OCI-LY7 (cell line): ENCODE measurements around the gene CNPPD1. TPM values are rescaled to one million over a fixed set of nuclear protein-coding genes. Genes with fewer than 3 reads are reported as not detected.

Experiments
- BruUV-seq: library from RNA; stranded (reverse); fragments of 400-500 nt; replicated peaks from 2 replicates; lab custom pipeline; 2021; lab: Mats Ljungman, UMichigan
- CTCF ChIA-PET: fragments of 300-600 bp; sonication (Branson Sonifier 250); formaldehyde crosslinking; loops from one replicate; lab custom pipeline; 2022; ENCODE audit warnings: antibody characterized with exemption; ENCODE audit not compliant: unreplicated experiment; lab: Charles Lee
- POLR2A ChIA-PET: fragments of 300-600 bp; sonication (Branson Sonifier 250); formaldehyde crosslinking; loops from one replicate; lab custom pipeline; 2022; ENCODE audit warnings: antibody characterized with exemption; lab: Charles Lee
- DNase-seq: peaks from one replicate; pipeline ENCODE4 v3.0.0-alpha.2; 2015; ENCODE audit warnings: low spot score
- H2AFZ ChIP-seq: fragments of 200-600 bp; sonication (generic), shearing (Covaris generic); 2 replicates; pipeline ENCODE4 v1.6.1; 2014; ENCODE audit warnings: mild to moderate bottlenecking, antibody characterized with exemption, low read length, moderate library complexity
- H3K27ac ChIP-seq: fragments of 200-600 bp; sonication (generic); 2 replicates; pipeline ENCODE4 v1.5.1; 2014; ENCODE audit warnings: mixed run types, low read depth, mild to moderate bottlenecking, moderate library complexity, low read length, inconsistent platforms; ENCODE audit not compliant: poor library complexity, severe bottlenecking
- H3K36me3 ChIP-seq: fragments of 200-600 bp; sonication (generic); 2 replicates; pipeline ENCODE4 v1.6.1; 2014; ENCODE audit warnings: mild to moderate bottlenecking, antibody characterized with exemption, low read length, moderate library complexity, mixed read lengths; ENCODE audit not compliant: insufficient read depth
- H3K4me1 ChIP-seq: fragments of 200-600 bp; sonication (generic); 2 replicates; pipeline ENCODE4 v1.5.1; 2014; ENCODE audit warnings: mild to moderate bottlenecking, low read length; ENCODE audit not compliant: insufficient read depth, poor library complexity, severe bottlenecking
- H3K4me2 ChIP-seq: fragments of 200-600 bp; sonication (generic); 2 replicates; pipeline ENCODE4 v1.6.1; 2014; ENCODE audit warnings: mild to moderate bottlenecking, low read length
- H3K4me3 ChIP-seq: fragments of 200-600 bp; sonication (generic); 2 replicates; pipeline ENCODE4 v1.5.1; 2014; ENCODE audit warnings: mild to moderate bottlenecking, low read depth, low read length; ENCODE audit not compliant: poor library complexity, severe bottlenecking
- H3K79me2 ChIP-seq: fragments of 200-600 bp; sonication (generic); 2 replicates; pipeline ENCODE4 v1.6.1; 2016; ENCODE audit warnings: low read depth, mild to moderate bottlenecking, low read length, moderate library complexity, mixed read lengths; ENCODE audit not compliant: insufficient read depth
- H3K9me2 ChIP-seq: fragments of 200-600 bp; sonication (generic); 2 replicates; pipeline ENCODE4 v1.6.1; 2016; ENCODE audit warnings: mild to moderate bottlenecking, low read length, mixed read lengths; ENCODE audit not compliant: insufficient read depth
- H3K9me3 ChIP-seq: fragments of 200-600 bp; sonication (generic); 2 replicates; pipeline ENCODE4 v1.6.1; 2014; ENCODE audit warnings: mild to moderate bottlenecking, mixed run types, low read length, mixed read lengths
- H4K20me1 ChIP-seq: fragments of 200-600 bp; sonication (generic); 2 replicates; pipeline ENCODE4 v1.6.1; 2014; ENCODE audit warnings: mild to moderate bottlenecking, antibody characterized with exemption, low read length, moderate library complexity, mixed read lengths; ENCODE audit not compliant: insufficient read depth
- CTCF ChIP-seq: fragments of 200-600 bp; sonication (generic); conservative IDR thresholded peaks from 2 replicates; pipeline ENCODE4 v1.5.1; 2014; ENCODE audit warnings: mild to moderate bottlenecking, antibody characterized with exemption, low read length, moderate library complexity, mixed read lengths
- EZH2phosphoT487 ChIP-seq: fragments of 200-600 bp; sonication (generic); IDR thresholded peaks from 2 replicates; pipeline ENCODE4 v1.6.1; 2018; ENCODE audit warnings: low read depth, borderline replicate concordance, mild to moderate bottlenecking, mixed run types, antibody characterized with exemption, low read length, moderate library complexity, mixed read lengths
- intact Hi-C: fragments of 100-400 bp; cut with micrococcal nuclease; formaldehyde crosslinking; loops from one replicate; pipeline ENCODE4 v1.10.0; 2022; ENCODE audit not compliant: unreplicated experiment
- total RNA-seq, 2 experiments: library from RNA; depleted of rRNA in 1 of 2; stranded (reverse); fragments of >200 nt in 1 of 2; shearing (Covaris generic) in 1 of 2; gene quantifications; 2 replicates each; pipeline ENCODE4 v1.2.3, GENCODE V29; 2014 to 2022

CNPPD1 gene
- total RNA-seq, 2 experiments from 2014 or later = 39.2 to 68.2 TPM

DNA sequence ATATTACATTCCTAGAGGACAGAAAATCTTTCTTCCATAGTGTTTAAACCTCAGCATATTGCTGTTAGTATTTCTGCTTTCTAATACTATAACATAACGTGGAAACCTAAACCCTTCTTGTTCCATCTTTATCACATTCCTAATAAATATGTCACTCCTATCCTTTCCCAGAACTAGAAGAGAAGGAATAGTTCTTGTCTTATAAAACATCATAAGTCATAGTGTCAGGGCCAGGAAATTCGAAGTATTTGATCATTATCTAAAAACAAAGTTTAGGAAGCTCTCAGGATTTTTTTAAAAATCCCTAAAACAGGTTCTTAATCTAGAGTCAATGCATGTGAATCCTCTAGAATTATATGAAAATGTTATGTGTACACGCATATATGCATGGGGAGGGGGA lies 18.1 kb downstream of the CNPPD1 start:
- no peak overlapping the region for H3K4me2 ChIP-seq
- H3K9me3 ChIP-seq = no peaks in the 10 kb centered on the region
- BruUV-seq = no TSS peak
- H2AFZ ChIP-seq = no peak overlapping the region
- no peak for TF ChIP-seq CTCF
- no peak for TF ChIP-seq EZH2phosphoT487
- peaks cover 11% of the 10 kb centered on the region for H3K4me1 ChIP-seq
- H3K4me3 ChIP-seq = no peak overlapping the region
- H3K9me2 ChIP-seq = no peaks in the 10 kb centered on the region
- no peak overlapping the region for H3K27ac ChIP-seq
- H3K36me3 ChIP-seq = peaks cover 5% of the 10 kb centered on the region; the same call in 1 of the 2 replicates
- H4K20me1 ChIP-seq = no peaks in the 10 kb centered on the region
- CTCF ChIA-PET = interaction anchor here (0.6 to 1.6 kb wide), 4 partner anchors 45 to 137 kb away, joined by 4 to 6 read pairs (median 4); no protein-coding TSS in a partner anchor
- DNase-seq = no peak
- POLR2A ChIA-PET = interaction anchor here (1.0 to 1.5 kb wide), 3 partner anchors 120 to 141 kb away, joined by 3 to 4 read pairs (median 3); no protein-coding TSS in a partner anchor
- intact Hi-C loops = no loop called here
- peaks cover 3% of the 10 kb centered on the region; the same call in 1 of the 2 replicates for H3K79me2 ChIP-seq

- no peak overlapping the region for H3K4me2 ChIP-seq
- H4K20me1 ChIP-seq = no peaks in the 10 kb centered on the region
- POLR2A ChIA-PET = interaction anchor here (1.0 to 1.5 kb wide), 3 partner anchors 120 to 142 kb away, joined by 3 to 4 read pairs (median 3); no protein-coding TSS in a partner anchor
- H3K36me3 ChIP-seq = peaks cover 10% of the 10 kb centered on the region; the same call in 1 of the 2 replicates
- H3K9me2 ChIP-seq = no peaks in the 10 kb centered on the region
- CTCF ChIA-PET = interaction anchor here (0.6 to 1.2 kb wide), 2 partner anchors 46 to 91 kb away, joined by 4 read pairs; no protein-coding TSS in a partner anchor
- no peaks in the 10 kb centered on the region for H3K9me3 ChIP-seq
- H2AFZ ChIP-seq = no peak overlapping the region
- TF ChIP-seq CTCF (no peak), EZH2phosphoT487 (no peak)
- DNase-seq = no peak
- BruUV-seq = no TSS peak
- peaks cover 3% of the 10 kb centered on the region; the same call in 1 of the 2 replicates for H3K79me2 ChIP-seq
- no peak overlapping the region for H3K27ac ChIP-seq
- no peak overlapping the region for H3K4me3 ChIP-seq
- H3K4me1 ChIP-seq = peaks cover 11% of the 10 kb centered on the region
- intact Hi-C loops = no loop called here
These were observed 18.7 kb downstream of the CNPPD1 start for GRCh38 chr2:219158025-219158424.

GRCh38 chr2:219157396-219157795 lies 19.3 kb downstream of the CNPPD1 start:
- Histone ChIP-seq H3K36me3 (peaks cover 10% of the 10 kb centered on the region; the same call in 1 of the 2 replicates), H3K9me2 (no peaks in the 10 kb centered on the region), H3K4me2 (no peak overlapping the region), H3K4me3 (no peak overlapping the region), H3K9me3 (no peaks in the 10 kb centered on the region), H3K79me2 (peaks cover 3% of the 10 kb centered on the region; the same call in 1 of the 2 replicates), H3K4me1 (peaks cover 11% of the 10 kb centered on the region), H2AFZ (no peak overlapping the region), H3K27ac (no peak overlapping the region), H4K20me1 (no peaks in the 10 kb centered on the region)
- TF ChIP-seq EZH2phosphoT487 (no peak), CTCF (no peak)
- ChIA-PET POLR2A (no interaction called here), CTCF (interaction anchor here (0.6 kb wide), 1 partner anchor 280 kb away, joined by 5 read pairs; no protein-coding TSS in a partner anchor)
- intact Hi-C loops = no loop called here
- no TSS peak for BruUV-seq
- no peak for DNase-seq
